ENCODE data around the gene AP2A2. TPM values are rescaled to one million over a fixed set of nuclear protein-coding genes. Genes with fewer than 3 reads are reported as not detected.
"Not testable (repeated sequence)": the region's sequence is repeated elsewhere in the genome, so short reads cannot be mapped to it uniquely, and the experiment has no call there.

AP2A2 gene
- polyA plus RNA-seq, 5 donors = 74.4 to 84.3 (median 79.2) TPM

GRCh38 chr11:971731-972365 lies 46.2 kb downstream of the AP2A2 start:
- no peak for DNase-seq

DNA sequence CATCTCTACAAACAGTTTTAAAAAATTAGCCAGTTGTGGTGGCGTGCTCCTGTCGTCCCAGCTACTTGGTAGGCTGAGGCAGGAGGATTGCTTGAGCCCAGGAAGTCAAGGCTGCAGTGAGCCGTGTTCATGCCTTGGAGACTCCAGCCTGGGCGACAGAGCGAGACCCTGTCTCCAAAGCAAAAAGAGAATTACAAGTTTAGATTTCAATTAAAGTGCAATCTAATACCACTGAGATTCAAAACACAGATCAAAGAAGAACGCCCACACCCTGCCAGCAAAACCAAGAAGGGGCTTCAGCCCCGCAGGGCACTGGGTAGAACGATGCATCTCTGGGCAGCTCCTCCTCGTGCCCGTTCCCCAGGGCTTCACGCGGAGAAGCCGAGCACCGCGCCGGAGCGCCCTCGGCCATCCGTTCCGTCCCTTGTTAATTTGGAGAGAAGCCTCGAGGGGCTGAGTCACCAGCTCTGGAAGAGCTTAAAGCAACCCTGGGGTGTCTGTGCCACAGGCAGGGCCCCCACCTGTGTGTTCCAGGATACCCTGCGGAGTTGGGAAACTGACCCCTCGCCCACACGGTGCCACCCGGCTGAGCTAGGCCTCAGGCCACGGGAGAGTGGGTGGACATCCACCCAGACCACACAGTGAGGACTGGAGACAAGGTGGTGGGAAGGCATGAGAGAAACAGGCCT lies 47.0 kb downstream of the AP2A2 start:
- no peak for DNase-seq

DNA sequence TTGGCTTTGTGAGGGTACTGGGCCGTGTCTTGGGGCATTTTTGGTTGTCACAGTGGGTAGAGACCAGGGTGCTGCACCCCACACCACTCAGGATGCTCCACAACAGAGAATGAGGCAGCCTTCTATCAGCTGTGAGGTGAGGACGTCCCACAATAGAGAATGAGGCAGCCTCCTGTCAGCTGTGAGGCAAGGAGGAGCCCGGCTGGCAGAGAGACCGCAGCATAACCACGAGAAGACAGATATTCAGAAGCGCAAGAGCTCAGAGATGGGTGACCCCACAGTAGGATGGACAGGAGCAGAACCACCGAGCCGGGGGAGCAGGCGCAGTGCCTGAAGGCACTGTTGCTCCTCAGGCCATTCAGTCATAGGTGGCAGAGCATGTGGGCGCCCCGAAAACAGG lies 47.6 kb downstream of the AP2A2 start:
- no peak for DNase-seq

- not testable (repeated sequence) for DNase-seq
Measured at GRCh38 chr11:975376-975775, 49.7 kb downstream of the AP2A2 start.

DNA sequence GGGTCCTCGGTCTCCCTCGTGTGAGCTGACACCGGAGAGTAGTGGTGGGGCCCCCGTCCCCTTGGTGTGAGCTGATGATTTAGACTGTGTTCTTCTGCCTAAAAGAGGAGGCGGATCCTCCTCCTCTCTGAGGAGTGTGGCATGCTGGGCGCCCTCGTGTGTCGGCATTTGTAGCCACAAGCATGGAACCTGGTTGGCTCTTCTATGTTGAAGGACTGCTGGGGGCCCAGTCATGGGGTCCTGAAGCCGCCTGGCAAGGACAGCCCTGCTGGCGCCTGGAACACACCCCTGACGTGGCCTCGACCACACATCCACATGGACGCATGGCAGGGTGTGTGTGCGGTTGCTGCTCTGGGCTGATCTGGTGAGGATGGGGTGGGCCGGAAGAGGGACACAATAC lies 50.2 kb downstream of the AP2A2 start:
- DNase-seq = no peak

- DNase-seq = no peak
Measured at GRCh38 chr11:976431-977160, 50.9 kb downstream of the AP2A2 start.

DNA sequence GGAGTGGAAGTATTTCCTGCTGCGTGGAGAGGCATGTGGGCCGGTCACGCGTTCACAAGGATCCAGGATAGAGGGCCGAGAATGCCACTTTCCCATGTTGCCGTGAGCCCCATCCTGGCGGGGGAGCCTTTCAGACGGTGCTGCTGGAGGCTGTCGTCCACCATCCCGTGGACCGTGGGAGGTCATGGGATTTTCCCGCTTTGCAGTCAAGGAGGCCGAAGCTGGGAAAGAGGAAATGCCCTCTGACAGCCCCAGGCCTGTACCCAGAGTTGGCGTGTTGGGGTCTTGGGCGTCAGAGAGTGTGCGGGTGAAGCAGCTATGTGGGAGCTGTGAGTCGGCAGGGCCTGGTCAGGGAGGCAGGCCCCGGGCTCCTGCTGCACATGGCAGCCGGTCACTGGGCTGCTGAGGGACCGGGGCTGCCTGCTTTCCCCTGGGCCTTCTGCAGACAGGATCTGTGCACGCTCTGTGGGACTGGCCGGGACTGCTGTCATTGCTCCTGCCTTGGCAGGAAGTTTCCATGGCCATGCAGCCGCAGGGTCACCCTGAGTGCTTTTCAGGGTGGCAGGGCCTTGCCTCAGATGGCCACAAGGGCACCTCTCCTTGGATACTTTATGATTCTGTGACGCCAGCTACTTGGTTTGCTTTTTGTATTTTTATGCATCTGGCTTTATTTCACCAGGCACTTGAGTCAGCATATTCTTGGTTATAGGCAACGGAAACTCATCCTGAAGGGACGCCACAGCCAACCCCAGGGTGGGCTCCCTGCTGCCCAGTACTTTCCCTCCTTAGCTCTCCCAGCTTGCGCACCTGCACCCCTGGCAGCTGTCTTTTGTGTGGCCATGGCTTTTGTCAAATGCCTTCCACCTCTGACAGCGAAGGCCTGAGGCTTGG lies 52.4 kb downstream of the AP2A2 start:
- DNase-seq = no peak

- DNase-seq = no peak
Measured at GRCh38 chr11:978781-979180, 53.1 kb downstream of the AP2A2 start.

DNA sequence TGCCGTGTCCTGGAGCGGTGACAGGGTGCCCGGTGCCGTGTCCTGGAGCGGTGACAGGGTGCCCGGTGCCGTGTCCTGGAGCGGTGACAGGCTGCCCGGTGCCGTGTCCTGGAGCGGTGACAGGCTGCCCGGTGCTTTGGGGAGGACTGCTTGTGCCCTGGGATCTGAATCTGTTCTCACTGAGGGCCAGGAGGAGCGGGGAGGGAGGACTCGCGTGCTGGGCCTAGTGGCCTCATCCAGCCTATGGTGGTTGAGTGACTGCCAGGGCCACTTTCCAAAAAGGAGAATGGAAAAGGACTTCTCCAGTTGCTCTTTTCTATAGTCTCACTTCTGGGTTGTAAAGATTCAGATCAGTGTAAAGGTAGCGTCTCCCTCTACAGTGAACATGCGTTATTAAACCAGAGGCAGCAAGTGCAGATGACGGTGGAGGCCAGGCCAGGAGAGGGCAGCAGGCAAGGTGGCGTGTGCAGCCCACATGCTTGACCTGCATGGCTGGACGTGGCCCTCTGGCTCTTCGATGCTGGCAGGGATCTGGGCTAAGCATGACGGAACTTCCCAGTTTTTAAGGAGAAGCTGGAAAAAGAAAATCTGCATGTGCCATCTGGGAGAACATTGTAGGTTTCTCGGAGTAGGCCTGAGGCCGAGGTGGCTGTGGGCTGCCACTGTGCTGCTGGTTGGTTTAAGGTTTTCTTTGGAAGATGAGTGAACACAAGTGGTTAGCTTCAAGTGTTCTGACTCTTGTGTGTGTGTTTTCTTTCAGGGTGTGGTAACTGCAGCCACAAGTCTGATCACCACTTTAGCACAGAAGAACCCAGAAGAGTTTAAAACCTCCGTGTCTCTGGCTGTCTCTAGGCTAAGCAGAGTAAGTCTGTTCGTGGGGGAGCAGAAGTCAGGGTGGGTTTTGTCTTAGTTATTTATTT lies 55.0 kb downstream of the AP2A2 start:
- DNase-seq = no peak

DNA sequence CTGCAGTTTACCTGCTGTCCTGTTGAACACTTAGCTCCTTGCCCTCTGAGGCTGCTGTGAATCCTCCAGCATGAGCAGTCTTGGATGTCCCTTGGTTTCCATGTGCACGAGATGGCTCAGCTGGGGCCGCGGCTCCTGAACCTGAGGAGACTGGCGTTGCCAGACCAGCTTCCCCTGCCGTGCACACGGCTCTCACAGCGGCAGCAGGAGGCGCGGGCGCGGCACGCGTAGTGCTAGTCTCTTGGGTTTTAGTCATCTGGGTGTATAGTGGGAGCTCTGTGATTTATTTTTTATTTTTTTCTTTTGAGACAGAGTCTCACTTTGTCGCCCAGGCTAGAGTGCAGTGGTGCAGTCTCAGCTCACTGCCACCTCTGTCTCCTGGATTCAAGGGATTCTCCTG lies 56.1 kb downstream of the AP2A2 start:
- DNase-seq = no peak

DNA sequence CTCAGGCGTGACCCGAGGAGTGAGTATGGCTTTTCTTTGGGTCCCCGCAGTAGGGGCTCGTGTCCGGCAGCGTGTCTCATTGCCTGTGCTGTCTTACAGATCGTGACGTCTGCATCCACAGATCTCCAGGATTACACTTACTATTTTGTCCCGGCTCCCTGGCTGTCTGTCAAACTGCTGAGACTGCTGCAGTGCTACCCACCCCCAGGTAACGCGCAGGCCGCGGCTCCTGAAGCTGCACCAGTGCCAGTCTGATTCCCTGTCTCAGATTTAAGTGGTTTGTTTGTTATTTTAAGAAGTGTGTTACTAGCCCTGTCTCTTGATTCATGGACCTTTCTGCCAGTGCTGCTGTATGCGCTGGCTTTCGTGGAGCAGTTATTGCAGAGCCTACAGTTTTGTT lies 58.9 kb downstream of the AP2A2 start:
- DNase-seq = no peak

DNA sequence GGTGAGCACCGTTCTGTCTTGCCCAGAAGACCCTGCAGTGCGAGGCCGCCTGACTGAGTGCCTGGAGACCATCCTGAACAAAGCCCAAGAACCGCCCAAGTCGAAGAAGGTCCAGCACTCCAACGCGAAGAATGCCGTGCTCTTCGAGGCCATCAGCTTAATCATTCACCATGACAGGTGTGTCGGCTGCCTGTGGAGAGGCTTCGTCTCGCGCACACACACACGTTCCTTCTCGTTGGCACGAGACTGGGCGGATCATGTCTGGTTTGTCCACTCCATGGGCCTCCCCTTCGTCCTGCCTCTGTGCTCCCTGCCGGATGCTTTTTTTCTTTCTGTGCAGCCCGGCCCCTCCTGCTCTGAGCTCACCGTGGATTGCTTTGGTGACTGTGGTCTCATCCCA lies 59.7 kb downstream of the AP2A2 start:
- peak; percentile 40 to 49 for DNase-seq

- DNase-seq = no peak
Measured at GRCh38 chr11:985848-986247, 60.2 kb downstream of the AP2A2 start.

- DNase-seq = peak; percentile 32 to 54
Measured at GRCh38 chr11:986270-986951, 60.7 kb downstream of the AP2A2 start.

DNA sequence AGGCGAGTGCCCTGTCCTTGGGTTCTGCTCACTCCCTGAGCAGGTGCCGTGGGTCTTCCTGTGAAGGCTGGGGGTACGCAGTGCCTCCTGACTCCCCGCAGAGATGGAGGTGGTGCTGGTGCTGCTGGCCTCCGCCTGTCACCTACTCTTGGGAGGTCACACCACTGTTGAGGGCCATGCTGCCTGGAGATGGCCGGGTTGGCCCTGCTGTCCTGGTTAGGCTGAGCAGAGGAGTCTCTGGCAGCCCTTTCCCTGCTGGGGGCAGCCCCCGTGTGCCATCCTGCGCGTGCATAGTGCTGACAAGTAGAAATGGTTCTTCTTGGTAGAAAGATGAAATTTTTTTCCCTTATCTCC lies 61.3 kb downstream of the AP2A2 start:
- DNase-seq = no peak

DNA sequence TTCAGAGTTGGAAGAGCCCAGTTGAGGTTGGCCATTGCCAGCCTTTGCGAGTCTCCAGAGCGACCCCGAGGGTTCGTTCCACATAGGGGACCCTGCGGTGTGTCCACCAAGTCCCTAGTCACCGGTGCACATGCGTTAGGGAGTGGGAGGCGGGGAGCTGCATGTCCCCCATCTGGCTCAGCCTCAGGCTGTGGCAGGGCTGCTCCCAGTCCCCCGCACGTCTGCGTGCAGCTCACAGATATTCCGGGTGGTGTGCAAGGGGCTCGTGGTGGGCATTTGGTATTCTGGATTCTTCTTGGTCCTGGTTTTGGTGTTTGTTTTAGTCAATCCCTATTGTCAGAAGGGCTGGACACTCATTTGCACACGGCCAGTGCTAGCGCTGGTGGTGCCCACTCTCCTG lies 62.0 kb downstream of the AP2A2 start:
- DNase-seq = no peak

DNA sequence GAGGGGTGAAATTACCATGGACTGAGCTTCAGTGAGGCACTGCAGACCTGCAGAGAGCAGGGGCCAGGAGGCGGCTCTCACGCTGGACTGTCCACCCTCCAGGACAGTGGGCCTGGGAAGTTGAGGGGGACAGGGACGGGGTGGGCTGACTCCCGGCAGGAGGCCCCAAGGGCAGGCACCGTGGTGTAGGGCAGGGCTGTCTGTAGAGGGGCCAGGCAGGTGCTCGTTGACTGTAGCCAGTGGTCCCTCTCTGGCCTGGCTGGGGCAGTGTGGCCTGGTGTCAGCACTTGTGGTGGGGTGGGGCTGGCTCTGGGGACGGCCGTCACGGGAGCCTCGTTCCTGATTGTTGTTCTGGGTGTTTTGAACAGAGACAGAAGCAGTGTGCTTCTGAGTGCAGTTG lies 64.4 kb downstream of the AP2A2 start:
- DNase-seq = no peak

- DNase-seq = no peak
Measured at GRCh38 chr11:991034-991433, 65.4 kb downstream of the AP2A2 start.

- DNase-seq = no peak
Measured at GRCh38 chr11:991711-992307, 66.1 kb downstream of the AP2A2 start.

DNA sequence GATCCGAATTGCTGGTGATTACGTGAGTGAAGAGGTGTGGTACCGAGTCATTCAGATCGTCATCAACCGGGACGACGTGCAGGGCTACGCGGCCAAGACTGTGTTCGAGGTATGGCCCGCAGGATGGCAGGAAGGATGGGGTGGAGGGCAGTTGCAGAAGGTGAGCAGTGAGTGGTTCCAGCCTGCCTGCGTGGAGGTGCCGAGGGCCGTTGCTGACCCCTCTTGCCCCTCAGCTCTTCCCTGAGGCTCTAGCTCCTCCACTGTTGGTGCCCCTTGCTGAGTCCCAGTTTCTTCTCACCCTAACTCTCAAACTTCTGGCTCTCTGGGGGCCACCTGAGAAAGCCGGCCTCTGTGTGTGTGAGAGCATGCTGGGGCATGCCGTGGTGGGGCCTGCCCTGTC lies 66.9 kb downstream of the AP2A2 start:
- no peak for DNase-seq

Measured in right lung (tissue), 5 donors.